Measurements from ENCODE around the gene ETV2.
"Not testable (repeated sequence)": the region's sequence is repeated elsewhere in the genome, so short reads cannot be mapped to it uniquely, and the experiment has no call there.

Gene ETV2

GRCh38 chr19:35641515-35642151 is at the start of gene ETV2:
TSS of gene ETV2 (plus strand) at chr19:35641745. CDS start at chr19:35642461, 716 bp downstream.
- FAIRE-seq (no peak), DNase-seq (ENCODE audit: insufficient read length, low spot score) (no peak)

GRCh38 chr19:35592226-35592625 is 49.3 kb upstream of the ETV2 start:
- FAIRE-seq (no peak), DNase-seq (ENCODE audit: insufficient read length, low spot score) (no peak)

GRCh38 chr19:35595026-35595425 is 46.5 kb upstream of the ETV2 start:
- not testable (repeated sequence) for FAIRE-seq; DNase-seq (ENCODE audit: insufficient read length, low spot score)

GRCh38 chr19:35595928-35596327 is 45.6 kb upstream of the ETV2 start:
- no peak for FAIRE-seq
- no peak for DNase-seq (ENCODE audit: insufficient read length, low spot score)

GRCh38 chr19:35596366-35596999 is 45.1 kb upstream of the ETV2 start:
- DNase-seq (ENCODE audit: insufficient read length, low spot score) (no peak), FAIRE-seq (no peak)

GRCh38 chr19:35601971-35602370 is 39.6 kb upstream of the ETV2 start:
- FAIRE-seq (no peak), DNase-seq (ENCODE audit: insufficient read length, low spot score) (no peak)

- not testable (repeated sequence) for FAIRE-seq; DNase-seq (ENCODE audit: insufficient read length, low spot score)
Measured at GRCh38 chr19:35604436-35604835, 37.1 kb upstream of the ETV2 start.

GRCh38 chr19:35607170-35607569 is 34.4 kb upstream of the ETV2 start:
- not testable (repeated sequence) for FAIRE-seq; DNase-seq (ENCODE audit: insufficient read length, low spot score)

GRCh38 chr19:35607661-35608060 is 33.9 kb upstream of the ETV2 start:
- FAIRE-seq (no peak), DNase-seq (ENCODE audit: insufficient read length, low spot score) (no peak)

- DNase-seq (ENCODE audit: insufficient read length, low spot score) (no peak), FAIRE-seq (no peak)
Measured at GRCh38 chr19:35608251-35608650, 33.3 kb upstream of the ETV2 start.

GRCh38 chr19:35609851-35610353 is 31.6 kb upstream of the ETV2 start:
- FAIRE-seq (no peak), DNase-seq (ENCODE audit: insufficient read length, low spot score) (no peak)

GRCh38 chr19:35612224-35612558 is 29.4 kb upstream of the ETV2 start:
- no peak for DNase-seq (ENCODE audit: insufficient read length, low spot score)
- no peak for FAIRE-seq

- FAIRE-seq = peak; percentile 98
- peak; percentile 96 for DNase-seq (ENCODE audit: insufficient read length, low spot score)
Measured at GRCh38 chr19:35612559-35613321, 28.8 kb upstream of the ETV2 start, which contains the start of gene HAUS5. TSS of gene HAUS5 (plus strand) at chr19:35612735. CDS start at chr19:35612795, 60 bp downstream.

- FAIRE-seq = no peak
- no peak for DNase-seq (ENCODE audit: insufficient read length, low spot score)
Measured at GRCh38 chr19:35613574-35613973, 28.0 kb upstream of the ETV2 start.

- DNase-seq (ENCODE audit: insufficient read length, low spot score) (no peak), FAIRE-seq (no peak)
Measured at GRCh38 chr19:35615036-35615435, 26.5 kb upstream of the ETV2 start.

GRCh38 chr19:35618857-35619256 is 22.7 kb upstream of the ETV2 start:
- DNase-seq (ENCODE audit: insufficient read length, low spot score) = no peak
- FAIRE-seq = no peak

- DNase-seq (ENCODE audit: insufficient read length, low spot score) = no peak
- FAIRE-seq = no peak
Measured at GRCh38 chr19:35619290-35619923, 22.1 kb upstream of the ETV2 start.

- FAIRE-seq (no peak), DNase-seq (ENCODE audit: insufficient read length, low spot score) (no peak)
Measured at GRCh38 chr19:35620001-35620400, 21.5 kb upstream of the ETV2 start.

GRCh38 chr19:35621708-35622107 is 19.8 kb upstream of the ETV2 start:
- FAIRE-seq (no peak), DNase-seq (ENCODE audit: insufficient read length, low spot score) (no peak)

- DNase-seq (ENCODE audit: insufficient read length, low spot score) (no peak), FAIRE-seq (no peak)
Measured at GRCh38 chr19:35622750-35623149, 18.8 kb upstream of the ETV2 start.

All from HTR-8/SVneo (cell line).